HepG2 (cell line): ENCODE measurements around the gene FAM53B. TPM values are rescaled to one million over a fixed set of nuclear protein-coding genes. Genes with fewer than 3 reads are reported as not detected.

Source experiments
- MIER3 ChIP-seq: IDR thresholded peaks from 2 replicates; pipeline ENCODE4 v1.6.1; 2016; ENCODE audit warnings: missing compliant biosample characterization, borderline replicate concordance
- POLR2G ChIP-seq: fragments of 200-400 bp; formaldehyde crosslinking; IDR thresholded peaks from 2 replicates; pipeline ENCODE4 v1.6.1; 2018; ENCODE audit warnings: mild to moderate bottlenecking, low read depth, low read length, moderate library complexity
- RFX3 ChIP-seq: IDR thresholded peaks from 2 replicates; pipeline ENCODE4 v1.6.1; 2016; ENCODE audit warnings: missing biosample characterization, missing genetic modification reagents
- TCF12 ChIP-seq, 2 experiments: fragments of 450-650 bp in 1 of 2; sonication (generic) in 1 of 2; formaldehyde crosslinking in 1 of 2; IDR thresholded peaks; 2 replicates each; pipeline versions ENCODE4 v1.6.1 to v1.8.0; 2017 to 2022; ENCODE audit warnings: antibody characterized with exemption in 1 of 2, mild to moderate bottlenecking in 1 of 2, missing genetic modification reagents in 1 of 2, moderate library complexity in 1 of 2
- ZC3H13 ChIP-seq: sonication (generic); formaldehyde crosslinking; IDR thresholded peaks from 2 replicates; pipeline ENCODE4 v1.8.1; 2023; ENCODE audit warnings: mild to moderate bottlenecking, missing genetic modification reagents, moderate library complexity
- ZNF20 ChIP-seq: sonication (generic); formaldehyde crosslinking; IDR thresholded peaks from 2 replicates; pipeline ENCODE4 v1.4.0; 2020; ENCODE audit warnings: mild to moderate bottlenecking, moderate library complexity, missing genetic modification reagents
- ZNF207 ChIP-seq: fragments of 450-650 bp; IDR thresholded peaks from 2 replicates; pipeline ENCODE4 v1.6.1; 2016; ENCODE audit warnings: antibody characterized with exemption, borderline replicate concordance
- ZNF232 ChIP-seq: sonication (generic); formaldehyde crosslinking; IDR thresholded peaks from 2 replicates; pipeline ENCODE4 v1.4.0; 2020; ENCODE audit warnings: missing genetic modification reagents, borderline replicate concordance
- ZNF251 ChIP-seq: sonication (generic); formaldehyde crosslinking; IDR thresholded peaks from 2 replicates; pipeline ENCODE4 v1.9.0; 2021; ENCODE audit warnings: mild to moderate bottlenecking, missing genetic modification reagents
- ZNF253 ChIP-seq: sonication (generic); formaldehyde crosslinking; IDR thresholded peaks from 2 replicates; pipeline ENCODE4 v1.8.0; 2022; ENCODE audit warnings: mild to moderate bottlenecking, missing genetic modification reagents, borderline replicate concordance
- ZNF296 ChIP-seq: sonication (generic); formaldehyde crosslinking; conservative IDR thresholded peaks from 2 replicates; pipeline ENCODE4 v1.5.0; 2020; ENCODE audit warnings: mild to moderate bottlenecking, missing genetic modification reagents
- ZNF430 ChIP-seq: sonication (generic); formaldehyde crosslinking; IDR thresholded peaks from 2 replicates; pipeline ENCODE4 v1.9.0; 2021; ENCODE audit warnings: mild to moderate bottlenecking, missing genetic modification reagents
- ZNF460 ChIP-seq: sonication (generic); formaldehyde crosslinking; IDR thresholded peaks from 2 replicates; pipeline ENCODE4 v1.5.1; 2020; ENCODE audit warnings: missing genetic modification reagents, mild to moderate bottlenecking, borderline replicate concordance
- polyA plus RNA-seq, 8 experiments: library from polyadenylated mRNA; depleted of rRNA in 3 of 8; stranded (reverse) in 7 of 8; unstranded in 1 of 8; fragments of >200 nt; fragmentation: Illumina TruSeq in 4 of 8; extraction: Trizol in 4 of 8; gene quantifications; 2 replicates each; pipeline versions ENCODE4 v1.2.1 to v1.2.3, GENCODE V29; 2011 to 2016; ENCODE audit warnings: low read depth in 4 of 8, missing spikeins in 1 of 8, mixed read lengths in 1 of 8; ENCODE audit not compliant: insufficient read depth in 1 of 8
- total RNA-seq, 5 experiments: library from RNA; depleted of rRNA; stranded (reverse); fragments of >200 nt; fragmentation: Illumina TruSeq; extraction: Trizol; gene quantifications; 2 replicates each; pipeline ENCODE4 v1.2.3, GENCODE V29; 2016; ENCODE audit warnings: low read depth in 1 of 5
- TF ChIP-seq, protein P1 (sequence below): sonication (generic); formaldehyde crosslinking; IDR thresholded peaks from 2 replicates; pipeline ENCODE4 v1.8.0; 2023; ENCODE audit warnings: mild to moderate bottlenecking, missing genetic modification reagents
- TF ChIP-seq, protein P2 (sequence below): sonication (generic); formaldehyde crosslinking; IDR thresholded peaks from 2 replicates; pipeline ENCODE4 v1.4.0; 2020; ENCODE audit warnings: mild to moderate bottlenecking, low read depth, missing genetic modification reagents
- TF ChIP-seq, protein P3 (sequence below): sonication (generic); formaldehyde crosslinking; IDR thresholded peaks from 2 replicates; pipeline ENCODE4 v1.5.1; 2020; ENCODE audit warnings: missing genetic modification reagents, mild to moderate bottlenecking, borderline replicate concordance
- TF ChIP-seq, protein P4 (sequence below): sonication (generic); formaldehyde crosslinking; IDR thresholded peaks from 2 replicates; pipeline ENCODE4 v1.8.1; 2023; ENCODE audit warnings: mild to moderate bottlenecking, inconsistent platforms, moderate library complexity, missing genetic modification reagents, borderline replicate concordance
- TF ChIP-seq, protein P5 (sequence below): sonication (generic); formaldehyde crosslinking; IDR thresholded peaks from 2 replicates; pipeline ENCODE4 v1.8.1; 2023; ENCODE audit warnings: mild to moderate bottlenecking, missing genetic modification reagents, borderline replicate concordance
- TF ChIP-seq, protein P6 (sequence below): IDR thresholded peaks from 2 replicates; pipeline ENCODE4 v1.6.1; 2016; ENCODE audit warnings: missing biosample characterization, missing genetic modification reagents, low read depth

FAM53B gene
- total and polyA plus RNA-seq, 2 of the 13 experiments (the other 11 are each of a cell fraction or from before 2014, with no cell fraction given), result 6.4 to 19.3 TPM

DNA sequence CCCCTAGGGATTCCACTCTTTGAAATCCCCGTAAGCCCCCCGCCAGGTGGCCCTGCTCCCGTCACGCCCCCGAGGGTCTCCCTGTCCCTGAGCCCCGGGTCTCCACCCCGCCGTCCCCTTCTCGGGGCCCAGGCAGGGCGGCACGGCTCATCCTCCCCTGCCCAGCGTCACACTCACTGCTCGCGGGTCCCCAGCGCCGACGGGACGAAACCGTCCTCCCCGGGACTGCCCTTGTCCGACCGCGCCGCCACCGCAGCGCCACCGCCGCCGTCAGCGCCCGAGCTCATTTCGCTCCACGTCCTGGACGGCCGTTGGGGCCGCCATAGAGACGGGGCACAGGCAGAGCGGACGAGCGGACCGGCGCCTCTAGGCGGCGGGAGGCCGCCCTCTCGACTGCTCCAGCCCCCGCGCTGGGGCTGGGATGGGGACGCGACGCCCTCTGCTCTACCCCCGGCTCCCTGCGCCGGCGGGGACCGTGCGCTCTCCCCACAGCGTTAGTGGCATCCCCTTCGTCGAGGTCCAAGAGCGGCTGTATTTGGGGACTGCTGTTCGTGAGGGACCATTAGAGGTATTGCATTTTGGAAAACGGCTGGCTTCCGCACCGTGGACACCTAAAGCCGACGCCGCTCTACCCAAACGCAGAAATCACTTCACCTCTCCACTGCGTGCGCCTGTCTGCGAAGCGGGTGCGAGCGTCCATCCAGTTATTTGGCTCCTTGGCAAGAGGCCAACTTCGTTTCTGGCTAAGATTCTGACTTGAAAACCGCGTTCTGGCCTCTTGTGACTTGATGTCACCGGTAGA, 47.6 kb upstream of the FAM53B start, which contains the start of gene EEF1AKMT2 (continued):
- TF ChIP-seq, protein P1, sequence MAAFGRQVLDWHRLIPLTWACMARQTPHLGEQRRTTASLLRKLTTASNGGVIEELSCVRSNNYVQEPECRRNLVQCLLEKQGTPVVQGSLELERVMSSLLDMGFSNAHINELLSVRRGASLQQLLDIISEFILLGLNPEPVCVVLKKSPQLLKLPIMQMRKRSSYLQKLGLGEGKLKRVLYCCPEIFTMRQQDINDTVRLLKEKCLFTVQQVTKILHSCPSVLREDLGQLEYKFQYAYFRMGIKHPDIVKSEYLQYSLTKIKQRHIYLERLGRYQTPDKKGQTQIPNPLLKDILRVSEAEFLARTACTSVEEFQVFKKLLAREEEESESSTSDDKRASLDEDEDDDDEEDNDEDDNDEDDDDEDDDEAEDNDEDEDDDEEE (CRISPR knock-in tag), result peak; percentile 70
- TF ChIP-seq, protein P2, sequence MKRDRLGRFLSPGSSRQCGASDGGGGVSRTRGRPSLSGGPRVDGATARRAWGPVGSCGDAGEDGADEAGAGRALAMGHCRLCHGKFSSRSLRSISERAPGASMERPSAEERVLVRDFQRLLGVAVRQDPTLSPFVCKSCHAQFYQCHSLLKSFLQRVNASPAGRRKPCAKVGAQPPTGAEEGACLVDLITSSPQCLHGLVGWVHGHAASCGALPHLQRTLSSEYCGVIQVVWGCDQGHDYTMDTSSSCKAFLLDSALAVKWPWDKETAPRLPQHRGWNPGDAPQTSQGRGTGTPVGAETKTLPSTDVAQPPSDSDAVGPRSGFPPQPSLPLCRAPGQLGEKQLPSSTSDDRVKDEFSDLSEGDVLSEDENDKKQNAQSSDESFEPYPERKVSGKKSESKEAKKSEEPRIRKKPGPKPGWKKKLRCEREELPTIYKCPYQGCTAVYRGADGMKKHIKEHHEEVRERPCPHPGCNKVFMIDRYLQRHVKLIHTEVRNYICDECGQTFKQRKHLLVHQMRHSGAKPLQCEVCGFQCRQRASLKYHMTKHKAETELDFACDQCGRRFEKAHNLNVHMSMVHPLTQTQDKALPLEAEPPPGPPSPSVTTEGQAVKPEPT (CRISPR knock-in tag), result peak; percentile 94; the same call in 1 of the 2 replicates
- TF ChIP-seq ZNF460 (CRISPR knock-in tag) (peak; percentile 76; the same call in 1 of the 2 replicates), POLR2G (peak; percentile 98), ZNF207 (no peak), ZNF430 (CRISPR knock-in tag) (peak; percentile 85; the same call in 1 of the 2 replicates), ZNF20 (CRISPR knock-in tag) (no peak), ZNF296 (no peak), MIER3 (CRISPR knock-in tag) (no peak), ZNF251 (CRISPR knock-in tag) (0 out of 2 replicates have a peak, but pooled peaks have one; percentile 44), RFX3 (CRISPR knock-in tag) (no peak), ZNF253 (0 out of 2 replicates have a peak, but pooled peaks have one; percentile 11), ZNF232 (CRISPR knock-in tag) (peak; percentile 65; the same call in 1 of the 2 replicates), ZC3H13 (CRISPR knock-in tag) (peak; percentile 81), TCF12 (IDR thresholded peaks at IDR 0.05) (no peak), TCF12 (CRISPR knock-in tag; IDR thresholded peaks at IDR 0.05) (no peak)
- TF ChIP-seq, protein P3, sequence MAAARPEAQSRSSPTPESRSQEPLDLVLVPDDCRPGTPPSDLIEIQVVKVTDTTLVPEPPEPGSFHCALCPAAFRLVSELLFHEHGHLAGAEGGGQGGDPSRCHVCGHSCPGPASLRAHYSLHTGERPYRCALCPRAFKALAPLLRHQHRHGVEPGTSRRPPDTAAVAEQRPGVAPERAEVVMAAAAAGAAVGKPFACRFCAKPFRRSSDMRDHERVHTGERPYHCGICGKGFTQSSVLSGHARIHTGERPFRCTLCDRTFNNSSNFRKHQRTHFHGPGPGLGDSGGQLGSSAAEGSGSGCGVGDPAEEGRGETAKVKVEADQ, result peak; percentile 81; the same call in 1 of the 2 replicates
- TF ChIP-seq, protein P4, sequence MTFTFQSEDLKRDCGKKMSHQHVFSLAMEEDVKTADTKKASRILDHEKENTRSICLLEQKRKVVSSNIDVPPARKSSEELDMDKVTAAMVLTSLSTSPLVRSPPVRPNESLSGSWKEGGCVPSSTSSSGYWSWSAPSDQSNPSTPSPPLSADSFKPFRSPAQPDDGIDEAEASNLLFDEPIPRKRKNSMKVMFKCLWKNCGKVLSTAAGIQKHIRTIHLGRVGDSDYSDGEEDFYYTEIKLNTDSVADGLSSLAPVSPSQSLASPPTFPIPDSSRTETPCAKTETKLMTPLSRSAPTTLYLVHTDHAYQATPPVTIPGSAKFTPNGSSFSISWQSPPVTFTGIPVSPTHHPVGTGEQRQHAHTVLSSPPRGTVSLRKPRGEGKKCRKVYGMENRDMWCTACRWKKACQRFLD, result peak; percentile 46; the same call in 1 of the 2 replicates
- TF ChIP-seq, protein P5, sequence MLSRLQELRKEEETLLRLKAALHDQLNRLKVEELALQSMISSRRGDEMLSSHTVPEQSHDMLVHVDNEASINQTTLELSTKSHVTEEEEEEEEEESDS (CRISPR knock-in tag), result peak; percentile 48; the same call in 1 of the 2 replicates
- TF ChIP-seq, protein P6, sequence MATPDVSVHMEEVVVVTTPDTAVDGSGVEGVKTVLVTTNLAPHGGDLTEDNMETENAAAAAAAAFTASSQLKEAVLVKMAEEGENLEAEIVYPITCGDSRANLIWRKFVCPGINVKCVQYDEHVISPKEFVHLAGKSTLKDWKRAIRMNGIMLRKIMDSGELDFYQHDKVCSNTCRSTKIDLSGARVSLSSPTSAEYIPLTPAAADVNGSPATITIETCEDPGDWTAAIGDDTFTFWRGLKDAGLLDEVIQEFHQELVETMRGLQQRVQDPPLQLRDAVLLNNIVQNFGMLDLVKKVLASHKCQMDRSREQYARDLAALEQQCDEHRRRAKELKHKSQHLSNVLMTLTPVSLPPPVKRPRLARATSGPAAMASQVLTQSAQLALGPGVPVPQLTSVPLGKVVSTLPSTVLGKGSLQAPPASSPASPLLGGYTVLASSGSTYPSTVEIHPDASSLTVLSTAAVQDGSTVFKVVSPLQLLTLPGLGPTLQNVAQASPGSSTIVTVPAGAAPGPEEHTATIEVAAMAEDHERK (CRISPR knock-in tag), result peak; percentile 23; the same call in 1 of the 2 replicates
